Osteocyte (in vitro differentiated cells): ENCODE measurements around the gene CCNF. TPM values are rescaled to one million over a fixed set of nuclear protein-coding genes. Genes with fewer than 3 reads are reported as not detected.

Source experiments
- DNase-seq: peaks from one replicate; pipeline ENCODE4 v3.0.0; 2021; ENCODE audit warnings: mixed read lengths; ENCODE audit not compliant: unreplicated experiment; ENCODE audit errors: extremely low spot score
- H3K27ac Mint-ChIP-seq: one replicate; pipeline ENCODE4 v1.8.0; 2021; ENCODE audit warnings: mild to moderate bottlenecking, mixed read lengths; ENCODE audit not compliant: unreplicated experiment
- H3K27me3 Mint-ChIP-seq: one replicate; pipeline ENCODE4 v1.8.0; 2021; ENCODE audit warnings: mixed read lengths; ENCODE audit not compliant: unreplicated experiment
- H3K36me3 Mint-ChIP-seq: one replicate; pipeline ENCODE4 v1.8.0; 2021; ENCODE audit warnings: mixed read lengths; ENCODE audit not compliant: unreplicated experiment
- H3K4me1 Mint-ChIP-seq: one replicate; pipeline ENCODE4 v1.8.0; 2021; ENCODE audit warnings: mixed read lengths; ENCODE audit not compliant: unreplicated experiment
- H3K4me3 Mint-ChIP-seq: one replicate; pipeline ENCODE4 v1.8.0; 2021; ENCODE audit warnings: mild to moderate bottlenecking, moderate library complexity, mixed read lengths; ENCODE audit not compliant: unreplicated experiment
- H3K9me3 Mint-ChIP-seq: one replicate; pipeline ENCODE4 v1.8.0; 2021; ENCODE audit warnings: mixed read lengths; ENCODE audit not compliant: unreplicated experiment
- CTCF ChIP-seq: fragments of 200-600 bp; sonication (generic); IDR thresholded peaks from 2 replicates; pipeline ENCODE4 v1.5.0; 2021; ENCODE audit warnings: antibody characterized with exemption, mild to moderate bottlenecking, moderate library complexity
- total RNA-seq: library from RNA; stranded (reverse); gene quantifications from 2 replicates; pipeline ENCODE4 v1.2.1, GENCODE V29; 2021

The CCNF gene
- total RNA-seq, 1 donor from 2014 or later: 10.0 TPM

DNA sequence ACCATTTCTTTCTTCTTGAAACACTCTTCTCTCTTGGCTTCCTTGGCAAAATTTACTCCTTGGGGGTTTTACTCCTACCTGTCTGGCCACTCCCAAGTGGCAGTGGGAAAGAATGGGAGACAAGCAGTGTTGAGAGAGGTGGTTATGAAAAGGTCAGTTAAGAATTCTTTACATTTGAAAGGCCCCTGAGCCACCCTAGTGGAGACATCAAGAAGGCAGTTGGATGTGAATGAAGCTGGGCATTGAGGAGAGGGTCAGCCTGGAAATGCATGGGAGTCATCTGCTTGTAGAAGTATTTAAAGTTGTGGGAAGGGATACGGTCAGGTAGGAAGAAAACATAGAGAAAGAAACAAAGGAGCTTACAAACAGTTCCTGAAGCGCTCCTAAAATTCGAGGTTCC, 42.3 kb upstream of the CCNF start:
- Mint-ChIP-seq H3K27ac (no peak overlapping the region), H3K4me1 (peaks cover 4% of the 10 kb centered on the region), H3K9me3 (peaks cover 6% of the 10 kb centered on the region), H3K4me3 (no peak overlapping the region), H3K27me3 (peaks cover 7% of the 10 kb centered on the region), H3K36me3 (peaks cover 3% of the 10 kb centered on the region)
- peak; percentile 14 for TF ChIP-seq CTCF
- no peak for DNase-seq

- Mint-ChIP-seq H3K36me3 (peaks cover 3% of the 10 kb centered on the region), H3K9me3 (peaks cover 6% of the 10 kb centered on the region), H3K4me1 (peaks cover 9% of the 10 kb centered on the region), H3K27ac (no peak overlapping the region), H3K27me3 (peaks cover 2% of the 10 kb centered on the region), H3K4me3 (no peak overlapping the region)
- no peak for DNase-seq
- no peak for TF ChIP-seq CTCF
These were observed 40.9 kb upstream of the CCNF start for GRCh38 chr16:2388139-2388874.

GRCh38 chr16:2388875-2389433, 40.3 kb upstream of the CCNF start:
- TF ChIP-seq CTCF: no peak
- Mint-ChIP-seq H3K36me3 (peaks cover 3% of the 10 kb centered on the region), H3K4me3 (no peak overlapping the region)

GRCh38 chr16:2392025-2392424, 37.2 kb upstream of the CCNF start:
- H3K36me3 Mint-ChIP-seq: peaks cover 3% of the 10 kb centered on the region
- no peak for DNase-seq
- peak overlapping the region; percentile 40 for H3K27ac Mint-ChIP-seq
- TF ChIP-seq CTCF: no peak
- peaks cover 24% of the 10 kb centered on the region for H3K27me3 Mint-ChIP-seq
- H3K4me1 Mint-ChIP-seq: peaks cover 9% of the 10 kb centered on the region
- no peak overlapping the region for H3K4me3 Mint-ChIP-seq
- H3K9me3 Mint-ChIP-seq: peaks cover 6% of the 10 kb centered on the region

More at GRCh38 chr16:2388875-2389433, 40.3 kb upstream of the CCNF start:
- H3K27ac Mint-ChIP-seq: no peak overlapping the region
- peaks cover 6% of the 10 kb centered on the region for H3K9me3 Mint-ChIP-seq
- peaks cover 5% of the 10 kb centered on the region for H3K27me3 Mint-ChIP-seq
- no peak for DNase-seq
- H3K4me1 Mint-ChIP-seq: peaks cover 9% of the 10 kb centered on the region

- Mint-ChIP-seq H3K9me3 (no peaks in the 10 kb centered on the region), H3K36me3 (no peaks in the 10 kb centered on the region), H3K27me3 (peaks cover 24% of the 10 kb centered on the region), H3K4me1 (no peaks in the 10 kb centered on the region), H3K27ac (no peak overlapping the region), H3K4me3 (no peak overlapping the region)
- peak; percentile 15 for DNase-seq
- no peak for TF ChIP-seq CTCF
These were observed 30.7 kb upstream of the CCNF start for GRCh38 chr16:2398520-2398919.
